ENCODE measurements around the gene ARFGAP2. TPM values are rescaled to one million over a fixed set of nuclear protein-coding genes. Genes with fewer than 3 reads are reported as not detected.

ARFGAP2 gene
- polyA plus RNA-seq, 1 of the 3 experiments (the other 2 are of a cell fraction): 52.5 TPM

- peaks cover 8% of the 10 kb centered on the region; the same call in 1 of the 2 replicates for H4K20me1 ChIP-seq (ENCODE audit: insufficient read depth)
- TF ChIP-seq TCF12 (IDR thresholded peaks at IDR 0.05) (no peak), REST (IDR thresholded peaks at IDR 0.05; ENCODE audit: low read depth, low read length) (no peak), TEAD4 (IDR thresholded peaks at IDR 0.05; ENCODE audit: borderline replicate concordance, insufficient read depth) (no peak), NFIC (IDR thresholded peaks at IDR 0.05; ENCODE audit: borderline replicate concordance) (no peak), USF1 (IDR thresholded peaks at IDR 0.05; ENCODE audit: borderline replicate concordance, low read depth) (no peak), CTCF (IDR thresholded peaks at IDR 0.05) (no peak), EP300 (IDR thresholded peaks at IDR 0.05; ENCODE audit: borderline replicate concordance in 1 of 2, low read depth in 1 of 2, low read length in 1 of 2) (no peak), POLR2AphosphoS5 (IDR thresholded peaks at IDR 0.05; ENCODE audit: low read depth, low read length) (no peak; the same call in 1 of the 2 replicates), RXRA (IDR thresholded peaks at IDR 0.05; ENCODE audit: borderline replicate concordance, low read depth) (no peak), MAX (IDR thresholded peaks at IDR 0.05; ENCODE audit: low read depth) (no peak)
- CTCF ChIA-PET: interaction anchor here (0.6 to 4.4 kb wide), 25 partner anchors 9 to 336 kb away, joined by 3 to 48 read pairs (median 4); no protein-coding TSS in a partner anchor
- H3K79me2 ChIP-seq (ENCODE audit: insufficient read depth): no peaks in the 10 kb centered on the region
- H3K9ac ChIP-seq: no peak overlapping the region
- H3K4me1 ChIP-seq (ENCODE audit: control insufficient read depth in 1 of 2, insufficient read depth in 2 of 2, low read depth in 1 of 2, low read length in 1 of 2): no peaks in the 10 kb centered on the region; a peak in 1 of 4 replicates
- H3K9me3 ChIP-seq: no peaks in the 10 kb centered on the region
- DNase-seq: no peak
- H3K9me2 ChIP-seq: no peaks in the 10 kb centered on the region
- H3K4me2 ChIP-seq: no peak overlapping the region
- H3K4me3 ChIP-seq (ENCODE audit: low read depth in 2 of 2, low read length in 1 of 2): no peak overlapping the region
- POLR2A ChIA-PET: no interaction called here
- no peak overlapping the region for H2AFZ ChIP-seq (ENCODE audit: low read depth)
- H3K27me3 ChIP-seq (ENCODE audit: insufficient read depth): no peaks in the 10 kb centered on the region
- no peak overlapping the region for H3K27ac ChIP-seq (ENCODE audit: low read depth in 2 of 2, low read length in 1 of 2)
- peaks cover 18% of the 10 kb centered on the region for H3F3A ChIP-seq (replicated peaks; ENCODE audit: insufficient read depth)
- 67% methylated on average over 9 of the region's 9 CpGs for WGBS (ENCODE audit: low lambda C conversion rate)
- H3K36me3 ChIP-seq (replicated peaks in 1 of 2; ENCODE audit: control insufficient read depth in 1 of 2, insufficient read depth in 2 of 2, low read length in 1 of 2): peaks cover 12 to 41% of the 10 kb centered on the region in 2 experiments
These were observed 14.8 kb downstream of the ARFGAP2 start for GRCh38 chr11:47161890-47162289.

Data from SK-N-SH (cell line).